Activated CD4-positive, alpha-beta T cell treated with anti-CD3 and anti-CD28 coated beads for 4 hours (primary cell): Measurements from ENCODE around the gene CAMK2D.

ENCODE experiments used
- DNase-seq, 2 donors: peaks; one replicate each; pipeline ENCODE4 v3.0.0-alpha.2; 2020

CAMK2D gene

GRCh38 chr4:113762186-113763028 lies 869 bp upstream of the CAMK2D start:
- DNase-seq: peak; percentile 99

GRCh38 chr4:113760795-113761619 lies 531 bp downstream of the CAMK2D start:
- peak; percentile 42 to 49 for DNase-seq

GRCh38 chr4:113760094-113760794 lies 1.3 kb downstream of the CAMK2D start:
- DNase-seq: peak; percentile 31 to 40

GRCh38 chr4:113759696-113760093 lies 1.8 kb downstream of the CAMK2D start:
- DNase-seq: no peak

GRCh38 chr4:113758372-113758771 lies 3.2 kb downstream of the CAMK2D start:
- DNase-seq: no peak

- DNase-seq: no peak
These were observed 4.1 kb downstream of the CAMK2D start for GRCh38 chr4:113757486-113757885.

GRCh38 chr4:113756005-113756410 lies 5.5 kb downstream of the CAMK2D start:
- no peak for DNase-seq

GRCh38 chr4:113750734-113751133 lies 10.8 kb downstream of the CAMK2D start:
- no peak for DNase-seq

GRCh38 chr4:113750296-113750695 lies 11.2 kb downstream of the CAMK2D start:
- no peak for DNase-seq

- no peak for DNase-seq
These were observed 12.4 kb downstream of the CAMK2D start for GRCh38 chr4:113749178-113749577.

- no peak for DNase-seq
These were observed 13.6 kb downstream of the CAMK2D start for GRCh38 chr4:113747949-113748348.

- no peak for DNase-seq
These were observed 15.8 kb downstream of the CAMK2D start for GRCh38 chr4:113745711-113746110.

GRCh38 chr4:113744667-113745240 lies 16.8 kb downstream of the CAMK2D start:
- DNase-seq: no peak

- no peak for DNase-seq
These were observed 17.8 kb downstream of the CAMK2D start for GRCh38 chr4:113743690-113744089.

- DNase-seq: no peak
These were observed 18.9 kb downstream of the CAMK2D start for GRCh38 chr4:113742643-113743042.

- no peak for DNase-seq
These were observed 19.6 kb downstream of the CAMK2D start for GRCh38 chr4:113741956-113742355.

GRCh38 chr4:113740857-113741379 lies 20.6 kb downstream of the CAMK2D start:
- DNase-seq: no peak

- DNase-seq: no peak
These were observed 22.3 kb downstream of the CAMK2D start for GRCh38 chr4:113739197-113739596.

GRCh38 chr4:113738251-113738650 lies 23.3 kb downstream of the CAMK2D start:
- no peak for DNase-seq

GRCh38 chr4:113733685-113734084 lies 27.9 kb downstream of the CAMK2D start:
- no peak for DNase-seq

- no peak for DNase-seq
These were observed 28.5 kb downstream of the CAMK2D start for GRCh38 chr4:113732967-113733527.

GRCh38 chr4:113730467-113731216 lies 30.9 kb downstream of the CAMK2D start:
- DNase-seq: no peak
